H1 (cell line): ENCODE measurements around the gene USP51. TPM values are rescaled to one million over a fixed set of nuclear protein-coding genes. Genes with fewer than 3 reads are reported as not detected.
"Not testable (repeated sequence)": the region's sequence is repeated elsewhere in the genome, so short reads cannot be mapped to it uniquely, and the experiment has no call there.

Experiments
- CTCF ChIA-PET: fragments of 300-600 bp; sonication (Branson Sonifier 250); formaldehyde crosslinking; loops from one replicate; lab custom pipeline; 2021; ENCODE audit not compliant: partially characterized antibody; lab: Charles Lee
- POLR2A ChIA-PET: fragments of 300-600 bp; sonication (Branson Sonifier 250); formaldehyde crosslinking; loops from one replicate; lab custom pipeline; 2021; ENCODE audit warnings: inconsistent platforms; ENCODE audit not compliant: partially characterized antibody; lab: Charles Lee
- DNase-seq, 2 experiments: peaks; one replicate each; pipeline versions ENCODE4 v3.0.0 to v3.0.0-alpha.2; 2010 to 2022; ENCODE audit warnings: low spot score in 2 of 2, low read depth in 1 of 2, mixed read lengths in 1 of 2
- FAIRE-seq: peaks from 2 replicates; lab custom pipeline; 2011; peaks lifted over from hg19 to GRCh38; lab: Jason Lieb, UNC
- H2AFZ ChIP-seq: 2 replicates; pipeline ENCODE4 v1.8.1; 2012; ENCODE audit warnings: low read length, inconsistent platforms
- H2AK5ac ChIP-seq: 2 replicates; pipeline ENCODE4 v1.6.1; 2013; ENCODE audit warnings: low read depth, low read length
- H2BK120ac ChIP-seq: replicated peaks from 2 replicates; pipeline ENCODE3; 2013; ENCODE audit warnings: low read depth, low read length, inconsistent platforms
- H2BK12ac ChIP-seq: 2 replicates; pipeline ENCODE4 v1.6.1; 2013; ENCODE audit warnings: low read depth, low read length
- H2BK15ac ChIP-seq: 2 replicates; pipeline ENCODE4 v1.6.1; 2013; ENCODE audit warnings: low read length
- H2BK20ac ChIP-seq: 2 replicates; pipeline ENCODE4 v1.6.1; 2013; ENCODE audit warnings: low read length
- H2BK5ac ChIP-seq: 2 replicates; pipeline ENCODE4 v1.6.1; 2013; ENCODE audit warnings: low read depth, low read length
- H3K14ac ChIP-seq: 2 replicates; pipeline ENCODE4 v1.6.1; 2013; ENCODE audit warnings: inconsistent platforms; ENCODE audit not compliant: insufficient read length
- H3K18ac ChIP-seq: 2 replicates; pipeline ENCODE4 v1.6.1; 2013; ENCODE audit warnings: low read length; ENCODE audit errors: extremely low read depth
- H3K23ac ChIP-seq: 2 replicates; pipeline ENCODE4 v1.6.1; 2013; ENCODE audit warnings: inconsistent platforms; ENCODE audit not compliant: insufficient read length
- H3K23me2 ChIP-seq: 2 replicates; pipeline ENCODE4 v1.6.1; 2013; ENCODE audit warnings: low read depth, low read length
- H3K27ac ChIP-seq: 2 replicates; pipeline ENCODE4 v1.6.1; 2011; ENCODE audit warnings: low read depth, low read length, inconsistent platforms
- H3K27me3 ChIP-seq, 4 experiments: replicated peaks in 1 of 4; 1 replicate in 1 of 4; 2 replicates in 3 of 4; pipeline versions ENCODE4 v1.6.1 to v1.8.1; 2011 to 2013; ENCODE audit warnings: low read length in 3 of 4, mild to moderate bottlenecking in 3 of 4, inconsistent platforms in 2 of 4, mixed read lengths in 2 of 4, moderate library complexity in 1 of 4; ENCODE audit not compliant: control insufficient read depth in 3 of 4, insufficient read depth in 3 of 4; ENCODE audit errors: extremely low read depth in 1 of 4
- H3K36me3 ChIP-seq, 4 experiments: 2 replicates each; pipeline versions ENCODE4 v1.6.1 to v1.8.1; 2011 to 2013; ENCODE audit warnings: mild to moderate bottlenecking in 4 of 4, low read length in 3 of 4, moderate library complexity in 2 of 4, control low read depth in 1 of 4, inconsistent platforms in 1 of 4; ENCODE audit not compliant: insufficient read depth in 4 of 4, control insufficient read depth in 2 of 4
- H3K4ac ChIP-seq: replicated peaks from 2 replicates; pipeline ENCODE3; 2013; ENCODE audit warnings: low read length, low read depth, mixed read lengths, inconsistent platforms; ENCODE audit not compliant: insufficient read length
- H3K4me1 ChIP-seq, 4 experiments: replicated peaks in 1 of 4; 1 replicate in 1 of 4; 2 replicates in 3 of 4; pipeline versions ENCODE4 v1.6.1 to v1.8.1; 2011 to 2013; ENCODE audit warnings: low read length in 3 of 4, inconsistent platforms in 2 of 4, mixed read lengths in 1 of 4; ENCODE audit not compliant: insufficient read depth in 4 of 4, control insufficient read depth in 3 of 4
- H3K4me2 ChIP-seq, 2 experiments: 2 replicates each; pipeline versions ENCODE4 v1.6.1 to v1.8.1; 2011 to 2013; ENCODE audit warnings: low read depth in 2 of 2, low read length in 2 of 2, control low read depth in 1 of 2, inconsistent platforms in 1 of 2, mild to moderate bottlenecking in 1 of 2; ENCODE audit not compliant: insufficient read depth in 1 of 2
- H3K4me3 ChIP-seq, 4 experiments: fragments of 200-600, 300-600 bp in 1 of 4; sonication (generic), shearing (Covaris generic), sonication (Bioruptor Twin) in 1 of 4; 2 replicates each; pipeline versions ENCODE4 v1.5.1 to v1.8.1; 2011 to 2016; ENCODE audit warnings: low read length in 4 of 4, low read depth in 3 of 4, control low read depth in 2 of 4, inconsistent platforms in 2 of 4, mild to moderate bottlenecking in 2 of 4, mixed read lengths in 1 of 4, moderate library complexity in 1 of 4; ENCODE audit not compliant: insufficient read depth in 2 of 4; ENCODE audit errors: extremely low read depth in 1 of 4
- H3K56ac ChIP-seq: replicated peaks from 2 replicates; pipeline ENCODE3; 2013; ENCODE audit warnings: low read depth, mild to moderate bottlenecking, mixed read lengths, low read length, inconsistent platforms; ENCODE audit not compliant: insufficient read length
- H3K79me1 ChIP-seq: 2 replicates; pipeline ENCODE4 v1.6.1; 2013; ENCODE audit warnings: low read depth, low read length, control low read depth
- H3K79me2 ChIP-seq, 2 experiments: 2 replicates each; pipeline versions ENCODE4 v1.6.1 to v1.8.1; 2012 to 2013; ENCODE audit warnings: low read length in 2 of 2, mild to moderate bottlenecking in 2 of 2, inconsistent platforms in 1 of 2; ENCODE audit not compliant: insufficient read depth in 2 of 2, control insufficient read depth in 1 of 2
- H3K9ac ChIP-seq, 4 experiments: replicated peaks in 1 of 4; 1 replicate in 1 of 4; 2 replicates in 3 of 4; pipeline versions ENCODE4 v1.6.1 to v1.8.1; 2011 to 2013; ENCODE audit warnings: low read depth in 3 of 4, low read length in 3 of 4, control low read depth in 2 of 4, mild to moderate bottlenecking in 2 of 4, moderate library complexity in 2 of 4, inconsistent platforms in 1 of 4; ENCODE audit errors: extremely low read depth in 1 of 4
- H3K9me3 ChIP-seq, 2 experiments: 2 replicates each; pipeline versions ENCODE4 v1.6.1 to v1.8.1; 2012 to 2013; ENCODE audit warnings: mild to moderate bottlenecking in 2 of 2, moderate library complexity in 2 of 2, control low read depth in 1 of 2, inconsistent platforms in 1 of 2, low read depth in 1 of 2, low read length in 1 of 2, mixed read lengths in 1 of 2; ENCODE audit not compliant: insufficient read depth in 2 of 2
- H4K20me1 ChIP-seq, 2 experiments: replicated peaks in 1 of 2; 2 replicates each; pipeline versions ENCODE3 to v1.8.1; 2011 to 2013; ENCODE audit warnings: inconsistent platforms in 2 of 2, low read length in 2 of 2, mild to moderate bottlenecking in 1 of 2; ENCODE audit not compliant: insufficient read depth in 2 of 2, control insufficient read depth in 1 of 2
- H4K5ac ChIP-seq: 2 replicates; pipeline ENCODE4 v1.6.1; 2013; ENCODE audit warnings: low read length, low read depth, mixed read lengths, inconsistent platforms; ENCODE audit not compliant: insufficient read length
- H4K8ac ChIP-seq: 2 replicates; pipeline ENCODE4 v1.8.0; 2013; ENCODE audit warnings: mild to moderate bottlenecking, moderate library complexity, low read length, inconsistent platforms; ENCODE audit not compliant: insufficient read depth; ENCODE audit errors: extremely low read depth
- H4K91ac ChIP-seq: replicated peaks from 2 replicates; pipeline ENCODE3; 2013; ENCODE audit warnings: low read length, mixed read lengths, inconsistent platforms; ENCODE audit not compliant: insufficient read length
- WGBS, 2 experiments: shearing (Covaris generic) in 1 of 2; methylation state at CpG; one replicate each; pipeline versions ENCODE4 v1.1.6 to v1.1.7; 2013 to 2015; ENCODE audit warnings: low lambda C conversion rate in 2 of 2, mixed read lengths in 2 of 2, inconsistent platforms in 1 of 2, low coverage in 1 of 2, missing lambda C conversion rate in 1 of 2; ENCODE audit not compliant: insufficient replicate concordance in 2 of 2, insufficient coverage in 1 of 2, insufficient read length in 1 of 2; ENCODE audit errors: extremely low coverage in 1 of 2, missing lambda C conversion rate in 1 of 2; 5-methylcytosine and 5-hydroxymethylcytosine counted together
- microRNA-seq, 2 experiments: library from miRNA; unstranded; fragments of <30 nt; microRNA quantifications; one replicate each; pipeline versions ENCODE4 to v1.2.0, GENCODE V29; 2016 to 2020; ENCODE audit warnings: borderline microRNAs expressed in 2 of 2, borderline number of aligned reads in 2 of 2, borderline replicate concordance in 1 of 2
- polyA plus RNA-seq, 7 experiments: library from polyadenylated mRNA; depleted of rRNA in 3 of 7; stranded (reverse) in 5 of 7; unstranded in 2 of 7; fragments of >200 nt in 5 of 7; fragments of 200-250 nt in 2 of 7; gene quantifications; 1 replicate in 5 of 7; 2 replicates in 1 of 7; 4 replicates in 1 of 7; pipeline versions ENCODE4 v1.2.1 to v1.2.3, GENCODE V29; 2011 to 2013; ENCODE audit warnings: missing spikeins in 2 of 7, mixed read lengths in 2 of 7
- small RNA-seq: library from polyadenylated mRNA; stranded (forward); fragments of <200 nt; extraction: miRNeasy Mini kit (QIAGEN cat#:217004); gene quantifications from one replicate; pipeline ENCODE3, GENCODE V24; 2013; ENCODE audit not compliant: insufficient read depth
- total RNA-seq: library from RNA; stranded (reverse); fragmentation: NEBNext Ultra II Directional; extraction: Animal tissue kit (Norgen Biotek cat#: 25700); gene quantifications from 2 replicates; pipeline ENCODE4 v1.2.1, GENCODE V29; 2021

The USP51 gene
- total and polyA plus RNA-seq, 2 of the 8 experiments (the other 6 are each of a cell fraction or from before 2014, with no cell fraction given): 5.2 to 5.6 TPM

GRCh38 chrX:55443468-55443867 lies 46.2 kb downstream of the USP51 start:
- H3K79me1 ChIP-seq, H2BK20ac ChIP-seq, H3K4ac ChIP-seq, H3K18ac ChIP-seq, H2BK12ac ChIP-seq, H2AK5ac ChIP-seq, POLR2A ChIA-PET, H2BK5ac ChIP-seq, H3K36me3 ChIP-seq, H3K4me3 ChIP-seq, H2BK120ac ChIP-seq, H4K91ac ChIP-seq, H3K79me2 ChIP-seq, H3K14ac ChIP-seq, H3K27ac ChIP-seq, FAIRE-seq, H3K9ac ChIP-seq, H3K4me2 ChIP-seq, H3K56ac ChIP-seq, H3K23ac ChIP-seq, H2AFZ ChIP-seq, H3K23me2 ChIP-seq, H3K27me3 ChIP-seq, H3K4me1 ChIP-seq, H2BK15ac ChIP-seq, DNase-seq, H4K8ac ChIP-seq, H4K20me1 ChIP-seq, H4K5ac ChIP-seq, CTCF ChIA-PET: not testable (repeated sequence)
- H3K9me3 ChIP-seq: peaks cover 0 to 20% of the 10 kb centered on the region in 2 experiments; a peak in 2 of 4 replicates
- 81% methylated on average over 5 of the region's 5 CpGs; no CpG with 5 or more reads in 1 of the 2 experiments for WGBS, 2 experiments

Small RNA genes within 50 kb of the gene (microRNA-seq; reads per million reads assigned to microRNA genes)
- gene MIR4536-1 (0 reads per million in 2 experiments), gene MIR4536-2 (0 reads per million in 2 experiments)

Small RNA genes within 50 kb of the gene (small RNA-seq; reads per million reads assigned to genes)
- not detected for gene MIR4536-2

Other genes with a start within 250 kb of the USP51 start
- gene PAGE3, start 224.9 kb downstream of the USP51 start, total RNA-seq: not detected in 2 replicates
- not detected in 2 replicates for gene PAGE3, start 224.9 kb downstream of the USP51 start, polyA plus RNA-seq (2011; rRNA removed)
- gene MAGEH1, start 37.7 kb downstream of the USP51 start, total RNA-seq: 11.6 and 13.4 TPM in 2 replicates
- 7.8 and 9.4 TPM in 2 replicates for gene MAGEH1, start 37.7 kb downstream of the USP51 start, polyA plus RNA-seq (2011; rRNA removed)
- not detected in 2 replicates for gene FOXR2, start 133.6 kb upstream of the USP51 start, total RNA-seq
- gene FOXR2, start 133.6 kb upstream of the USP51 start, polyA plus RNA-seq (2011; rRNA removed): not detected in 2 replicates
- 4.6 and 5.8 TPM in 2 replicates for gene RRAGB, start 227.9 kb upstream of the USP51 start, total RNA-seq
- 3.5 and 6.8 TPM in 2 replicates for gene RRAGB, start 227.9 kb upstream of the USP51 start, polyA plus RNA-seq (2011; rRNA removed)